DND-41 (cell line): Measurements from ENCODE around the gene DTWD2.
A peak's percentile ranks its signal among the peaks of the same experiment; 100 is the strongest.

Experiments used
- ATAC-seq: fragments of 200-7000 bp; cut with Tn5 transposase; 3 replicates; pipeline ENCODE4 v1.9.1; 2021; ENCODE audit warnings: low read depth; ENCODE audit not compliant: insufficient read depth
- DNase-seq: peaks from one replicate; pipeline ENCODE4 v3.0.0-alpha.2; 2020
- H2AFZ ChIP-seq: 2 replicates; pipeline ENCODE4 v1.6.0; 2012; ENCODE audit warnings: low read depth, low read length
- H3K27ac ChIP-seq: 2 replicates; pipeline ENCODE4 v1.5.1; 2012; ENCODE audit warnings: low read length, inconsistent platforms
- H3K27me3 ChIP-seq: fragments of 200-600 bp; sonication (generic); 2 replicates; pipeline ENCODE4 v1.6.0; 2012; ENCODE audit warnings: low read length, mild to moderate bottlenecking, inconsistent platforms; ENCODE audit not compliant: insufficient read depth, poor library complexity
- H3K36me3 ChIP-seq: 2 replicates; pipeline ENCODE4 v1.5.1; 2012; ENCODE audit warnings: low read length, inconsistent platforms; ENCODE audit not compliant: insufficient read depth
- H3K4me1 ChIP-seq: 2 replicates; pipeline ENCODE4 v1.5.1; 2012; ENCODE audit warnings: mild to moderate bottlenecking, low read length; ENCODE audit not compliant: insufficient read depth
- H3K4me2 ChIP-seq: 2 replicates; pipeline ENCODE4 v1.6.0; 2012; ENCODE audit warnings: mild to moderate bottlenecking, moderate library complexity, low read length, inconsistent platforms; ENCODE audit not compliant: insufficient read depth
- H3K4me3 ChIP-seq, 2 experiments: fragments of 200-600 bp in 1 of 2; shearing (Covaris generic) in 1 of 2; 2 replicates each; pipeline ENCODE4 v1.5.1; 2012 to 2016; ENCODE audit warnings: inconsistent platforms in 2 of 2, low read length in 2 of 2, mild to moderate bottlenecking in 2 of 2, low read depth in 1 of 2, moderate library complexity in 1 of 2
- H3K79me2 ChIP-seq: 2 replicates; pipeline ENCODE4 v1.6.0; 2012; ENCODE audit warnings: low read length, inconsistent platforms; ENCODE audit not compliant: insufficient read depth
- H3K9ac ChIP-seq: 2 replicates; pipeline ENCODE4 v1.6.0; 2012; ENCODE audit warnings: low read depth, mild to moderate bottlenecking, inconsistent platforms, low read length, moderate library complexity
- H3K9me3 ChIP-seq: 2 replicates; pipeline ENCODE4 v1.5.1; 2012; ENCODE audit warnings: low read length, moderate library complexity, mild to moderate bottlenecking, inconsistent platforms; ENCODE audit not compliant: insufficient read depth, severe bottlenecking
- H4K20me1 ChIP-seq: 2 replicates; pipeline ENCODE4 v1.6.0; 2012; ENCODE audit warnings: low read length; ENCODE audit not compliant: insufficient read depth
- EZH2 ChIP-seq: IDR thresholded peaks from 3 replicates; pipeline ENCODE4 v1.6.1; 2012; ENCODE audit warnings: borderline replicate concordance, low read depth, mild to moderate bottlenecking, moderate library complexity, low read length, inconsistent platforms; ENCODE audit not compliant: severe bottlenecking
- TF ChIP-seq, protein P1 (sequence below): IDR thresholded peaks from 2 replicates; pipeline ENCODE4 v1.5.1; 2012; ENCODE audit warnings: borderline replicate concordance, low read length, moderate library complexity, mild to moderate bottlenecking; ENCODE audit not compliant: poor library complexity, severe bottlenecking; ENCODE audit errors: extremely low read depth

The DTWD2 gene

GRCh38 chr5:118963169-118963568, 25.2 kb downstream of the DTWD2 start:
- Histone ChIP-seq H3K4me1 (no peaks in the 10 kb centered on the region), H3K4me2 (no peak overlapping the region), H3K27me3 (no peaks in the 10 kb centered on the region), H3K9me3 (no peaks in the 10 kb centered on the region), H2AFZ (no peak overlapping the region), H3K4me3 (no peak overlapping the region), H4K20me1 (no peaks in the 10 kb centered on the region), H3K79me2 (no peaks in the 10 kb centered on the region), H3K9ac (no peak overlapping the region), H3K36me3 (no peaks in the 10 kb centered on the region), H3K27ac (no peak overlapping the region)
- no peak for DNase-seq
- no peak for TF ChIP-seq EZH2
- TF ChIP-seq, protein P1, sequence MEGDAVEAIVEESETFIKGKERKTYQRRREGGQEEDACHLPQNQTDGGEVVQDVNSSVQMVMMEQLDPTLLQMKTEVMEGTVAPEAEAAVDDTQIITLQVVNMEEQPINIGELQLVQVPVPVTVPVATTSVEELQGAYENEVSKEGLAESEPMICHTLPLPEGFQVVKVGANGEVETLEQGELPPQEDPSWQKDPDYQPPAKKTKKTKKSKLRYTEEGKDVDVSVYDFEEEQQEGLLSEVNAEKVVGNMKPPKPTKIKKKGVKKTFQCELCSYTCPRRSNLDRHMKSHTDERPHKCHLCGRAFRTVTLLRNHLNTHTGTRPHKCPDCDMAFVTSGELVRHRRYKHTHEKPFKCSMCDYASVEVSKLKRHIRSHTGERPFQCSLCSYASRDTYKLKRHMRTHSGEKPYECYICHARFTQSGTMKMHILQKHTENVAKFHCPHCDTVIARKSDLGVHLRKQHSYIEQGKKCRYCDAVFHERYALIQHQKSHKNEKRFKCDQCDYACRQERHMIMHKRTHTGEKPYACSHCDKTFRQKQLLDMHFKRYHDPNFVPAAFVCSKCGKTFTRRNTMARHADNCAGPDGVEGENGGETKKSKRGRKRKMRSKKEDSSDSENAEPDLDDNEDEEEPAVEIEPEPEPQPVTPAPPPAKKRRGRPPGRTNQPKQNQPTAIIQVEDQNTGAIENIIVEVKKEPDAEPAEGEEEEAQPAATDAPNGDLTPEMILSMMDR = no peak
- ATAC-seq = no peak

GRCh38 chr5:118960557-118960956, 27.8 kb downstream of the DTWD2 start:
- H3K4me1 ChIP-seq = no peaks in the 10 kb centered on the region
- H3K27ac ChIP-seq = no peak overlapping the region
- H2AFZ ChIP-seq = no peak overlapping the region
- no peaks in the 10 kb centered on the region for H3K36me3 ChIP-seq
- H3K27me3 ChIP-seq = no peaks in the 10 kb centered on the region
- TF ChIP-seq, protein P1 = no peak
- TF ChIP-seq EZH2 = no peak
- no peak overlapping the region for H3K9ac ChIP-seq
- ATAC-seq (no peak), DNase-seq (no peak)
- H3K9me3 ChIP-seq = no peaks in the 10 kb centered on the region
- no peak overlapping the region for H3K4me2 ChIP-seq
- no peaks in the 10 kb centered on the region for H4K20me1 ChIP-seq
- no peaks in the 10 kb centered on the region for H3K79me2 ChIP-seq
- H3K4me3 ChIP-seq = no peak overlapping the region

GRCh38 chr5:118956727-118957126, 31.6 kb downstream of the DTWD2 start:
- no peak overlapping the region for H2AFZ ChIP-seq
- ATAC-seq = no peak
- H3K79me2 ChIP-seq = no peaks in the 10 kb centered on the region
- no peak for DNase-seq
- H3K4me2 ChIP-seq = no peak overlapping the region
- H3K9ac ChIP-seq = no peak overlapping the region
- no peaks in the 10 kb centered on the region for H3K9me3 ChIP-seq
- TF ChIP-seq EZH2 = no peak
- TF ChIP-seq, protein P1 = peak; percentile 60
- H3K27ac ChIP-seq = no peak overlapping the region
- H3K36me3 ChIP-seq = no peaks in the 10 kb centered on the region
- no peaks in the 10 kb centered on the region for H3K4me1 ChIP-seq
- no peak overlapping the region for H3K4me3 ChIP-seq
- H4K20me1 ChIP-seq = no peaks in the 10 kb centered on the region
- H3K27me3 ChIP-seq = no peaks in the 10 kb centered on the region

GRCh38 chr5:118953652-118954005, 34.7 kb downstream of the DTWD2 start:
- DNase-seq = no peak

More at GRCh38 chr5:118953652-118954005, 34.7 kb downstream of the DTWD2 start:
- Histone ChIP-seq H3K4me2 (no peak overlapping the region), H3K4me3 (no peak overlapping the region), H3K4me1 (no peaks in the 10 kb centered on the region), H4K20me1 (no peaks in the 10 kb centered on the region), H3K79me2 (no peaks in the 10 kb centered on the region), H3K9me3 (no peaks in the 10 kb centered on the region), H3K27me3 (no peaks in the 10 kb centered on the region), H2AFZ (no peak overlapping the region), H3K9ac (no peak overlapping the region), H3K36me3 (no peaks in the 10 kb centered on the region), H3K27ac (no peak overlapping the region)
- ATAC-seq = no peak
- no peak for TF ChIP-seq EZH2
- TF ChIP-seq, protein P1 = no peak
